Eye (tissue), 1 donor: ENCODE results near the gene AP2A2.

Experiments
- DNase-seq: peaks from one replicate; pipeline ENCODE4 v3.0.0-alpha.2; 2015

Gene AP2A2

GRCh38 chr11:899724-900123, 25.9 kb upstream of the AP2A2 start:
- no peak for DNase-seq

DNA sequence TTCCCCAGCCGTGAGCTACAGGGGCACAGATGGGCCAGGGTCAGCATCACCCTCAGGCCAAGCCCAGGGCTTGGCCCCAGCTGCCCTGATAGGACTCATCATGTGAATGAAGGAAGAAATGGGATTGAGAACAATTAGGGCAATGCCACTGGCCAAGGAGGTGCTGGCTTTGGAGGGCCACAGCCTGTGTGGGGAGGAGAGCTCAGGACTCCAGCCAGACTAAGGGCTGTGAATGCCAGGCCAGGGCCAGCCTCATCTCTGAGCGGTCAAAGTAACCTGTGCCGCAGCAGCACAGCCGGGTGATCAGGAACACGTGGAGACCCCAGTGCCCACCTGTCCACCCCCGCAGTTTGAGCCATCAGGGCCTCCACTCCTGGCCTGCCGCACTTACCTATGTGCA, 25.1 kb upstream of the AP2A2 start:
- DNase-seq, result no peak

DNA sequence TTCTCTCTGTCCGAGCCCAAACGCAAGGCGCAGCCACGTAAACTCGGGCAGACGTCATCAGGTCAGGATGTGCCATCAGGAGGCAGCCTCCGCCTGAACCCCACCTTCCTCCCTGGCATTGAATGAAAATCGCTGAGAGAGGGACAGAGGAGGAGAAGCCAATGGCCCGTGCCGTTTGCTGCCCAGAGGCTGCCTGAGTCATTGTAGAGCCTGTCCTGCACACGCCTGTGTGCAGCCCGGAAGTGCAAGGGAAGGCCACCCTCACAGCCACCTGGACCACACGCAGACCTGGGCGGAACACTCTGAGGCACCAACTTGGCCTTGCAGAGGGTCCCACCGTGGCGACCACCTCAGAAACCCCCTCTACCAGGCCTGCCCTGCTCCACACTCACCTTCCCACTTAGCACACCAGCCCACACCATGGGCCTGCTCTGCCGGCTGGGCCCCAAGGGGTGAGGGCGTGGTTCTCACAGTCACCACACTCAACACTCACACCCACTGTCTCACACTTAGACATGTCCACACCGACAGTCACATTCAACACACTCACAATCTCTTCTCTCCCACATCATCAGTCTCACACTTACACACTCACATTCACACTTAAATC, 24.1 kb upstream of the AP2A2 start:
- no peak for DNase-seq

DNA sequence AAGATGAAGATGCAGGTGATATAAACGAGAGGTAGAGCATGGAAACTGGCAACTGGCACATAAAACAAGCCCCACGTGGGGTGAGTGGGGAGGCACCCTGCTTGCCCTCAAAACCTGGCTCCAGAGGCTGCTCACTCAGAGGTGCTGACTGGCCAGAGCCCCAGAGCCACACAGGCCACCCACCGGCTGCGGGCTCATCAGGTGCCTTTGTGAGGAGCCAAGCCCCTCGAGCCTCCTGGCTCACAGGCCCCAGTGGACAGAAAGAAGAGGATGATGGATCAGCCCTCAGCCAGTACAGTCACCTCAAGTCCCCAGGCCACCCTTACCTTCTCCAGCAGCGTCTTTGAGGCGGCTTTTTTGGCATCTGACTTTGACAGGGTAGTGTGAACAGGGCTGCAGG, 21.3 kb upstream of the AP2A2 start:
- no peak for DNase-seq

- DNase-seq, result no peak
Observed at GRCh38 chr11:905952-906351, 19.7 kb upstream of the AP2A2 start.

GRCh38 chr11:907668-908067, 18.0 kb upstream of the AP2A2 start:
- no peak for DNase-seq

- DNase-seq, result no peak
Observed at GRCh38 chr11:908273-908672, 17.4 kb upstream of the AP2A2 start.

- no peak for DNase-seq
Observed at GRCh38 chr11:909406-909805, 16.3 kb upstream of the AP2A2 start.

DNA sequence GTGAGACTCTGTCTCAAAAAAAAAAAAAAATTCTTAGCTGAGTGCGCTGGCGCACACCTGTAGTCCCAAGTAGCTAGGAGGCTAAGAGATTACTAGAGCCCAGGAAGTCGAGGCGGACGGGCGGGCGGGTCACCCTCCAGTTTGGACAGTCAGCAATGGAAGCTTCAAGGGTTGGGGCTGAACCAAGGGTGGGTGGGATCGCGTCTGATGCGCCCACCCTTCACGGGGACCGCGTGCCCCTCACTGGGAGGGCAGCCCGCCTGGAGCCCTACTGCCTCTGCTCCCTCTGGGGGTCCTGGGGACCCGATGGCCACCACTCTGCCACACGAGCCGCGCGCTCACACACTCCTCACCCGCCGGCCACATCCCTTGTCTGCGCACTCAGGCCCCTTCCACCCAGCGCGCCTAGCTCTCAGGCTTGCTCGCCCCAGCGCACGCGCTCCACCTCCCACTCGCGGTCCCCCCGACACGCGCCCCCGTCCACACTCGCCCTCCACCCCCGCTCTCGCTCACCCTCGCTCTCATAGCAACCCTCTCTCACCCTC, 15.6 kb upstream of the AP2A2 start:
- DNase-seq, result no peak

- peak; percentile 93 for DNase-seq
Observed at GRCh38 chr11:910589-911030, 15.1 kb upstream of the AP2A2 start, which contains the start of gene CHID1. Gene CHID1 (minus strand): TSS chr11:910810. CDS start chr11:904816, 5,994 bp downstream.

- peak; percentile 78 for DNase-seq
Observed at GRCh38 chr11:911031-911889, 14.4 kb upstream of the AP2A2 start.

DNA sequence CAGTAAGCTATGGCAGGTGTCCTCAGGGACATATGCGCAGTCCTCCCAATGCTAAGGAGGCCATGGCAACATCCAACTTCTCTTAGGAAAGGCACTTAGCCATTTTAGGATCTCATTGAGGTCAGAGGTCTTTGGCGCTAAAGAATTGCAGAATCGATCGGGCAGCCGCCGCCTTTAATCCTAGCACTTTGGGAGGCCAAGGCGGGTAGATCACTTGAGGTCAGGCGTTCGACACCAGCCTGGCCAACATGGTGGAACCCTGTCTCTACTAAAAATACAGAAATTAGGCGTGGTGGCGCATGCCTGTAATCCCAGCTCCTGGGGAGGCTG, 13.8 kb upstream of the AP2A2 start:
- no peak for DNase-seq

DNA sequence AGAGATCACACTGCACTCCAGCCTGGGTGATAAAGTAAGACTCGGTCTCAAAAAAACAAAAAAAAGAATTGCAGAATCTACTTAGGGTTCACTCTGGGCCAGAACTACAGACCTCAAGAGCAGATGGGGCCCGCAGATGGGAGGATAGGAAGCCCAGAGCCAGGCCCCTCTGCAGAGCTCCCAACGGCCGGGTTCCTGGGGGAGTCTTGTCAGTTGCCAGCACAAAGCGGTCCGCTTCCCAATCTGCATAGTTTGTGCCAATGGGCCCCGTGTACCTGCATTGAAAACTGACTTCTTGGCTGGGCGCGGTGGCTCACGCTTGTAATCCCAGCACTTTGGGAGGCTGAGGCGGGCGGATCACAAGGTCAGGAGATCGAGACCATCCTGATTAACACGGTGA, 13.4 kb upstream of the AP2A2 start:
- DNase-seq, result no peak

- DNase-seq, result no peak
Observed at GRCh38 chr11:913043-913442, 12.6 kb upstream of the AP2A2 start.

- DNase-seq, result no peak
Observed at GRCh38 chr11:914204-914603, 11.5 kb upstream of the AP2A2 start.

- no peak for DNase-seq
Observed at GRCh38 chr11:914747-915501, 10.7 kb upstream of the AP2A2 start.

- DNase-seq, result no peak
Observed at GRCh38 chr11:917426-917825, 8.2 kb upstream of the AP2A2 start.

DNA sequence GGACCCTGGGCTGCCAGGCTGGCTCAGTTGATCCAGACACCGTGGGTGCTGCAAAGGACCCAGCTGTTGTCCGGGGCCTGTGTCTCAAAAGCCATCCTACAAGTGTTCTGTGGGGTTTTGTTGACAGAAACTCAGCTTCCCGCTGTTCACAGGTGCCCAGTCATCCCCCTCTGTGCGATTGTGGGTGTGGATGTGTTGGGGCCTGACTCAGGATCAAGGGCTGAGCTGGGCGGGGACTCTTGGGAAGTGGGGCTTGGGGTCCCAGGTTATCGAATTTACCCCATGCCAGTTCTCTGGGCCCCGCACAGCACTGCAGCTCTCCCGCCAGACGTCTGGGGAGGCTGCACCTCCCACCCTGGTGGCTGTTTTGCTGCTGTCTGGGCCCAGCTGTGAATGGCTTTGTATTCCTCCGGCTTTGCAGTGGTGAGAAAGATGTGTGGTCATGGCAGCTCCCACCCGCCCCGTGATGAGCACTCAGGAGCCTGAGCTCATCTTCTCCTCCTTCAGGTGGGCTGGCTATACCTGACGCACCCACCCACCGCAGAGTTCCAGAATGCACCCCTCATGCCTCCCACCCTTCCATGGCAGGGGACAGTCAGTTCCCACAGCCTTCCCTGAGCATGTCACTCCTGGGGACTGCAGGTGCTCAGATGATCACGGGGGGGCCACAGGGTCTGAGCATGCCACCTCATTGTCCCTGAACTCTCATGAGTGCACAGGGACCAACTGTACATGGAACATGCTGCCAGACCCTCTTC, 3.6 kb upstream of the AP2A2 start:
- DNase-seq, result no peak

GRCh38 chr11:923691-924405, 1.8 kb upstream of the AP2A2 start:
- no peak for DNase-seq

GRCh38 chr11:924406-925157, 1.1 kb upstream of the AP2A2 start:
- DNase-seq, result no peak

DNA sequence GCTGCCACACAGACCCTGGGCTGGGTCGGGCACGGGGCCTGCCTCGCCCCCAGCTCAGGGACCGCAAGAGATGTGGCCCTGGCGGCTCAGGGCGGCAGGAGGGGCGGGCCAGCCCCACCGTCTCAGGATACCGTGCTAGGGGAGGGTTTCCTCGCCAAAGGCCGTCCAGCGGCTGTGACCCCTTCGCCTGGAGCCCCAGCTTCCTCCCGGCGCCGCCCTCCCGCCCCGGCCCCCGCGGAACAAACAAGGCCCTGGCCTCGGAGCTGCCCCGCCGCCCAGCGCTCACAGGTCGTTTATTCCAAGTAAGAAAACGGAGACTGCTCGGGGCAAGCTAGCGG, 543 bp upstream of the AP2A2 start:
- DNase-seq, result no peak
